GM12878 (cell line): ENCODE results near the gene DERL3. TPM values are rescaled to one million over a fixed set of nuclear protein-coding genes. Genes with fewer than 3 reads are reported as not detected.

Experiments
- ATAC-seq: fragments of 200-7000 bp; cut with Tn5 transposase; 3 replicates; pipeline ENCODE4 v1.9.1; 2020; ENCODE audit warnings: mild to moderate bottlenecking, moderate library complexity
- BruUV-seq: library from RNA; stranded (reverse); fragments of 400-500 nt; replicated peaks from 2 replicates; lab custom pipeline; 2021; lab: Mats Ljungman, UMichigan
- CTCF ChIA-PET: fragments of 300-600 bp; sonication (Branson Sonifier 250); formaldehyde crosslinking; extraction: SDS; loops from one replicate; lab custom pipeline; 2021; ENCODE audit warnings: inconsistent platforms; lab: Yijun Ruan, JAX
- POLR2A ChIA-PET: fragments of 350-600 bp; formaldehyde crosslinking; extraction: SDS; loops from one replicate; lab custom pipeline; 2021; ENCODE audit warnings: inconsistent platforms; lab: Charles Lee
- RAD21 ChIA-PET: fragments of 300-600 bp; sonication (Branson Sonifier 250); formaldehyde crosslinking; loops from one replicate; lab custom pipeline; 2023; ENCODE audit warnings: antibody characterized with exemption; ENCODE audit not compliant: unreplicated experiment; lab: Charles Lee
- SMC1A ChIA-PET: fragments of 300-600 bp; sonication (Branson Sonifier 250); formaldehyde crosslinking; loops from one replicate; lab custom pipeline; 2023; ENCODE audit not compliant: unreplicated experiment, uncharacterized antibody; lab: Charles Lee
- DNase-seq: peaks from one replicate; pipeline ENCODE4 v3.0.0-alpha.2; 2011; ENCODE audit warnings: low read depth, low spot score
- FAIRE-seq: peaks from 3 replicates; lab custom pipeline; 2011; peaks lifted over from hg19 to GRCh38; lab: Jason Lieb, UNC
- H2AFZ ChIP-seq: 2 replicates; pipeline ENCODE4 v1.6.0; 2011; ENCODE audit warnings: low read depth, low read length, control low read depth; ENCODE audit not compliant: control insufficient read depth
- H3K27ac ChIP-seq: 2 replicates; pipeline ENCODE4 v1.5.1; 2011; ENCODE audit warnings: control low read depth; ENCODE audit not compliant: control insufficient read depth, insufficient read depth
- H3K27me3 ChIP-seq, 2 experiments: replicated peaks in 1 of 2; 2 replicates each; pipeline versions ENCODE4 v1.6.0 to v1.6.1; 2011; ENCODE audit warnings: low read length in 1 of 2; ENCODE audit not compliant: control insufficient read depth in 2 of 2, insufficient read depth in 2 of 2
- H3K36me3 ChIP-seq, 2 experiments: 2 replicates each; pipeline ENCODE4 v1.5.1; 2011; ENCODE audit warnings: low read length in 1 of 2; ENCODE audit not compliant: control insufficient read depth in 2 of 2, insufficient read depth in 2 of 2
- H3K4me1 ChIP-seq: 2 replicates; pipeline ENCODE4 v1.6.1; 2011; ENCODE audit warnings: mild to moderate bottlenecking, low read length, moderate library complexity, mixed read lengths; ENCODE audit not compliant: control insufficient read depth, insufficient read depth
- H3K4me2 ChIP-seq: 2 replicates; pipeline ENCODE4 v1.6.0; 2011; ENCODE audit warnings: control low read depth; ENCODE audit not compliant: control insufficient read depth, insufficient read depth
- H3K4me3 ChIP-seq: fragments of 200-600 bp; sonication (generic); 2 replicates; pipeline ENCODE4 v1.5.1; 2016
- H3K79me2 ChIP-seq: 2 replicates; pipeline ENCODE4 v1.6.0; 2011; ENCODE audit warnings: low read length; ENCODE audit not compliant: control insufficient read depth, insufficient read depth
- H3K9ac ChIP-seq: 2 replicates; pipeline ENCODE4 v1.8.0; 2011; ENCODE audit warnings: low read length, control low read depth, mixed read lengths; ENCODE audit not compliant: control insufficient read depth, insufficient read depth
- H3K9me3 ChIP-seq: replicated peaks from 3 replicates; pipeline ENCODE4 v1.5.1; 2011; ENCODE audit warnings: mild to moderate bottlenecking, low read length; ENCODE audit not compliant: control insufficient read depth, insufficient read depth
- H4K20me1 ChIP-seq: 2 replicates; pipeline ENCODE4 v1.6.0; 2011; ENCODE audit not compliant: control insufficient read depth, insufficient read depth
- BCLAF1 ChIP-seq: fragments of 450-650 bp; IDR thresholded peaks from 2 replicates; pipeline ENCODE4 v1.6.1; 2017; ENCODE audit warnings: antibody characterized with exemption, mild to moderate bottlenecking, moderate library complexity
- FOXK2 ChIP-seq: fragments of 450-650 bp; IDR thresholded peaks from 2 replicates; pipeline ENCODE4 v1.6.1; 2017; ENCODE audit warnings: mild to moderate bottlenecking, moderate library complexity
- MEF2B ChIP-seq: fragments of 450-650 bp; IDR thresholded peaks from 2 replicates; pipeline ENCODE4 v1.6.1; 2018; ENCODE audit warnings: mild to moderate bottlenecking, moderate library complexity; ENCODE audit not compliant: partially characterized antibody, poor library complexity, severe bottlenecking
- STAT1 ChIP-seq: fragments of 450-650 bp; conservative IDR thresholded peaks from 2 replicates; pipeline ENCODE4 v1.6.1; 2014; ENCODE audit warnings: antibody characterized with exemption, mild to moderate bottlenecking
- ZNF687 ChIP-seq: fragments of 450-650 bp; IDR thresholded peaks from 2 replicates; pipeline ENCODE4 v1.6.1; 2017; ENCODE audit warnings: mild to moderate bottlenecking, moderate library complexity
- WGBS: methylation state at CpG from one replicate; pipeline ENCODE4 v1.1.6; 2016; ENCODE audit warnings: low lambda C conversion rate; ENCODE audit not compliant: insufficient replicate concordance, insufficient coverage; ENCODE audit errors: missing lambda C conversion rate; 5-methylcytosine and 5-hydroxymethylcytosine counted together
- in situ Hi-C: fragments of 300-500 bp; cut with MboI; formaldehyde crosslinking; loops from 9 replicates; pipeline ENCODE4 v1.14.3; 2018; ENCODE audit warnings: mixed read lengths
- intact Hi-C: fragments of 100-400 bp; cut with micrococcal nuclease; formaldehyde crosslinking; loops from one replicate; pipeline ENCODE4 v1.14.2; 2022; ENCODE audit not compliant: unreplicated experiment
- polyA plus RNA-seq, 11 experiments: library from polyadenylated mRNA; depleted of rRNA in 4 of 11; unstranded in 6 of 11; stranded (reverse) in 5 of 11; fragments of >200 nt; fragmentation: Nextera tagmentation in 4 of 11; fragmentation: Illumina TruSeq in 1 of 11; extraction: Ambion mirVana in 4 of 11; extraction: Trizol in 1 of 11; gene quantifications; 1 replicate in 1 of 11; 2 replicates in 10 of 11; pipeline versions ENCODE4 v1.2.1 to v1.2.3, GENCODE V29; 2011 to 2016; ENCODE audit warnings: inconsistent platforms in 2 of 11, missing spikeins in 2 of 11, low read depth in 1 of 11
- total RNA-seq, 4 experiments: library from RNA; depleted of rRNA in 3 of 4; stranded (reverse); fragments of >200 nt in 3 of 4; fragmentation: Illumina TruSeq in 1 of 4; extraction: Trizol in 1 of 4; gene quantifications; 2 replicates each; pipeline versions ENCODE4 v1.2.1 to v1.2.3, GENCODE V29; 2013 to 2021

Gene DERL3
- total and polyA plus RNA-seq, 10 of the 15 experiments (the other 5 are each of a cell fraction or from before 2014, with no cell fraction given): 4.1 to 52.4 (median 14.1) TPM

GRCh38 chr22:23822101-23822671 lies 16.6 kb downstream of the DERL3 start:
- Histone ChIP-seq H3K4me2 (no peak overlapping the region), H3K27ac (no peak overlapping the region), H4K20me1 (no peaks in the 10 kb centered on the region; the same call in 1 of the 2 replicates), H3K4me3 (no peak overlapping the region), H3K79me2 (no peaks in the 10 kb centered on the region), H3K9me3 (no peaks in the 10 kb centered on the region), H3K9ac (no peak overlapping the region), H3K27me3 (no peaks in the 10 kb centered on the region), H3K36me3 (peaks cover 36 to 49% of the 10 kb centered on the region in 2 experiments), H3K4me1 (peaks cover 3% of the 10 kb centered on the region), H2AFZ (no peak overlapping the region)
- ChIA-PET RAD21 (no interaction called here), CTCF (no interaction called here), SMC1A (no interaction called here), POLR2A (interaction anchor here (0.6 to 1.4 kb wide), 4 partner anchors 10 to 91 kb away, joined by 3 to 5 read pairs (median 4); no protein-coding TSS in a partner anchor)
- FAIRE-seq: no peak
- no peak for ATAC-seq
- in situ Hi-C loops (no loop called here), intact Hi-C loops (no loop called here)
- no peak for DNase-seq
- BruUV-seq: no TSS peak
- 85% methylated on average over 6 of the region's 6 CpGs for WGBS
- TF ChIP-seq STAT1 (no peak), FOXK2 (no peak)

GRCh38 chr22:23820748-23821211 lies 18.0 kb downstream of the DERL3 start:
- no peak for FAIRE-seq
- in situ Hi-C loops (no loop called here), intact Hi-C loops (no loop called here)
- Histone ChIP-seq H3K9me3 (no peaks in the 10 kb centered on the region), H3K27me3 (no peaks in the 10 kb centered on the region), H3K36me3 (peaks cover 42 to 48% of the 10 kb centered on the region in 2 experiments), H3K9ac (no peak overlapping the region), H3K27ac (no peak overlapping the region), H2AFZ (no peak overlapping the region), H3K79me2 (no peaks in the 10 kb centered on the region), H3K4me3 (no peak overlapping the region), H3K4me2 (no peak overlapping the region), H4K20me1 (no peaks in the 10 kb centered on the region; the same call in 1 of the 2 replicates), H3K4me1 (peaks cover under 1% of the 10 kb centered on the region)
- BruUV-seq: no TSS peak
- ChIA-PET POLR2A (interaction anchor here (1.4 kb wide), 1 partner anchor 37 kb away, joined by 6 read pairs; the partner anchor contains the start of gene SLC2A11), SMC1A (interaction anchor here (0.6 kb wide), 1 partner anchor 50 kb away, joined by 3 read pairs; no protein-coding TSS in a partner anchor), CTCF (interaction anchor here (1.0 to 1.6 kb wide), 2 partner anchors 50 to 52 kb away, joined by 3 to 4 read pairs; no protein-coding TSS in a partner anchor), RAD21 (interaction anchor here (1.4 kb wide), 1 partner anchor 50 kb away, joined by 4 read pairs; no protein-coding TSS in a partner anchor)
- no peak for DNase-seq
- ATAC-seq: peak; percentile 27; the same call in 2 of the 3 replicates
- 16% methylated on average over 4 of the region's 4 CpGs for WGBS
- TF ChIP-seq BCLAF1 (no peak), ZNF687 (0 out of 2 replicates have a peak, but pooled peaks have one; percentile 28), MEF2B (peak; percentile 22)
